Sigmoid colon (tissue), 7 donors: Measurements from ENCODE around the gene BCAS1. TPM values are rescaled to one million over a fixed set of nuclear protein-coding genes. Genes with fewer than 3 reads are reported as not detected.

ENCODE experiments used
- DNase-seq: peaks from one replicate; pipeline ENCODE4 v3.0.0-alpha.2; 2019
- H3K27ac ChIP-seq, 4 donors: fragments of 200-600 bp; sonication (generic); one replicate each; pipeline ENCODE4 v1.5.1; 2016 to 2019; ENCODE audit warnings: mild to moderate bottlenecking in 1 of 4
- H3K27me3 ChIP-seq, 3 donors: fragments of 200-600 bp; sonication (generic); one replicate each; pipeline ENCODE4 v1.5.1; 2019; ENCODE audit warnings: mild to moderate bottlenecking in 1 of 3
- H3K36me3 ChIP-seq, 4 donors: fragments of 200-600 bp; sonication (generic); one replicate each; pipeline ENCODE4 v1.5.1; 2016 to 2019
- H3K4me1 ChIP-seq, 4 donors: fragments of 200-600 bp; sonication (generic); one replicate each; pipeline ENCODE4 v1.5.1; 2017 to 2019
- H3K4me3 ChIP-seq, 4 donors: fragments of 200-600 bp; sonication (generic); one replicate each; pipeline ENCODE4 v1.5.1; 2017 to 2019; ENCODE audit warnings: mild to moderate bottlenecking in 2 of 4, moderate library complexity in 1 of 4
- H3K9me3 ChIP-seq, 4 donors: fragments of 200-600 bp in 3 of 4; sonication (generic) in 3 of 4; one replicate each; pipeline versions ENCODE4 v1.5.1 to v1.6.1; 2013 to 2019
- CTCF ChIP-seq, 4 experiments: fragments of 450-650 bp in 3 of 4; fragments of 200-600 bp in 1 of 4; IDR thresholded peaks; one replicate each; pipeline ENCODE4 v1.5.1; 2016 to 2019; ENCODE audit warnings: antibody characterized with exemption in 4 of 4, mild to moderate bottlenecking in 3 of 4, moderate library complexity in 2 of 4
- EP300 ChIP-seq, 4 donors: sonication (generic); formaldehyde crosslinking; IDR thresholded peaks; one replicate each; pipeline ENCODE4 v1.6.1; 2017; ENCODE audit warnings: antibody characterized with exemption in 4 of 4
- POLR2A ChIP-seq, 2 donors: fragments of 450-650 bp; IDR thresholded peaks; one replicate each; pipeline ENCODE4 v1.6.1; 2016; ENCODE audit warnings: antibody characterized with exemption in 2 of 2, mild to moderate bottlenecking in 2 of 2, moderate library complexity in 2 of 2
- POLR2AphosphoS5 ChIP-seq, 4 donors: sonication (generic); formaldehyde crosslinking; IDR thresholded peaks; one replicate each; pipeline ENCODE4 v1.6.1; 2017; ENCODE audit warnings: antibody characterized with exemption in 4 of 4
- WGBS, 2 donors: extraction: QIAGEN DNeasy Blood & Tissue Kit; methylation state at CpG; one replicate each; pipeline ENCODE4 v1.1.7; 2013; 5-methylcytosine and 5-hydroxymethylcytosine counted together
- intact Hi-C: fragments of 100-400 bp; cut with DNase I; formaldehyde crosslinking; loops from one replicate; pipeline ENCODE4 v1.15.1; 2023
- polyA plus RNA-seq, 3 donors: library from polyadenylated mRNA; stranded (reverse); fragments of 200-250 nt; gene quantifications; one replicate each; pipeline ENCODE4 v1.2.3, GENCODE V29; 2013
- total RNA-seq, 4 donors: library from RNA; depleted of rRNA; stranded (reverse); fragments of >200 nt; gene quantifications; one replicate each; pipeline ENCODE4 v1.1.0, GENCODE V29; 2016
- donor health status: healthy with polysubstance abuse.
- donor health status: Bipolar disorder and iron deficiency.
- donor health status: healthy.

BCAS1 gene
- total and polyA plus RNA-seq, 7 donors, result 0.71 to 198 (median 35.4) TPM; not detected in 2

GRCh38 chr20:53972179-53972578, 98.2 kb downstream of the BCAS1 start:
- Histone ChIP-seq H3K4me1 (no peaks in the 10 kb centered on the region), H3K9me3 (no peaks in the 10 kb centered on the region), H3K4me3 (no peak overlapping the region), H3K27ac (no peak overlapping the region), H3K36me3 (no peaks in the 10 kb centered on the region), H3K27me3 (no peaks in the 10 kb centered on the region)
- DNase-seq, result no peak
- no peak for TF ChIP-seq POLR2AphosphoS5 (IDR thresholded peaks at IDR 0.05)
- no peak for TF ChIP-seq EP300 (IDR thresholded peaks at IDR 0.05)
- no peak for TF ChIP-seq POLR2A (IDR thresholded peaks at IDR 0.05)
- no peak for TF ChIP-seq CTCF (IDR thresholded peaks at IDR 0.05)
- WGBS, 2 donors, result 95% methylated on average over 1 of the region's 1 CpG
- intact Hi-C loops, result no loop called here

- H3K4me3 ChIP-seq, result no peak overlapping the region
- intact Hi-C loops, result no loop called here
- WGBS, 2 donors, result 71 to 95% methylated on average over 3 of the region's 3 CpGs
These were observed 99.2 kb downstream of the BCAS1 start for GRCh38 chr20:53971096-53971683.

GRCh38 chr20:53970232-53970631, 100.2 kb downstream of the BCAS1 start:
- no peak for DNase-seq
- Histone ChIP-seq H3K27me3 (no peaks in the 10 kb centered on the region), H3K4me1 (no peaks in the 10 kb centered on the region), H3K36me3 (no peaks in the 10 kb centered on the region), H3K9me3 (no peaks in the 10 kb centered on the region), H3K4me3 (no peak overlapping the region), H3K27ac (no peak overlapping the region)
- intact Hi-C loops, result no loop called here
- WGBS, 2 donors, result 95 to 99% methylated on average over 2 of the region's 2 CpGs
- TF ChIP-seq EP300 (IDR thresholded peaks at IDR 0.05) (no peak), POLR2A (IDR thresholded peaks at IDR 0.05) (no peak), POLR2AphosphoS5 (IDR thresholded peaks at IDR 0.05) (no peak)

More at GRCh38 chr20:53971096-53971683, 99.2 kb downstream of the BCAS1 start:
- no peak overlapping the region for H3K27ac ChIP-seq
- H3K27me3 ChIP-seq, result no peaks in the 10 kb centered on the region
- H3K36me3 ChIP-seq, result no peaks in the 10 kb centered on the region
- H3K9me3 ChIP-seq, result no peaks in the 10 kb centered on the region
- no peak for DNase-seq
- H3K4me1 ChIP-seq, result no peaks in the 10 kb centered on the region
- TF ChIP-seq CTCF (IDR thresholded peaks at IDR 0.05), result no peak

- no peak for TF ChIP-seq CTCF (IDR thresholded peaks at IDR 0.05)
- no peak for TF ChIP-seq POLR2A (IDR thresholded peaks at IDR 0.05)
- no peak for TF ChIP-seq EP300 (IDR thresholded peaks at IDR 0.05)
- TF ChIP-seq POLR2AphosphoS5 (IDR thresholded peaks at IDR 0.05), result no peak
These were observed 102.9 kb downstream of the BCAS1 start for GRCh38 chr20:53967527-53967926.

GRCh38 chr20:53966774-53967398, 103.5 kb downstream of the BCAS1 start:
- Histone ChIP-seq H3K4me1 (no peaks in the 10 kb centered on the region), H3K27me3 (no peaks in the 10 kb centered on the region), H3K36me3 (no peaks in the 10 kb centered on the region), H3K9me3 (no peaks in the 10 kb centered on the region), H3K4me3 (no peak overlapping the region), H3K27ac (no peak overlapping the region)
- TF ChIP-seq POLR2A (IDR thresholded peaks at IDR 0.05) (peak in 1 of 2 donors; percentile 5), CTCF (IDR thresholded peaks at IDR 0.05) (no peak), EP300 (IDR thresholded peaks at IDR 0.05) (no peak)
- WGBS, 2 donors, result 92 to 94% methylated on average over 5 of the region's 5 CpGs
- intact Hi-C loops, result no loop called here
- no peak for DNase-seq

More at GRCh38 chr20:53967527-53967926, 102.9 kb downstream of the BCAS1 start:
- H3K4me3 ChIP-seq, result no peak overlapping the region
- intact Hi-C loops, result no loop called here
- no peaks in the 10 kb centered on the region for H3K36me3 ChIP-seq
- no peaks in the 10 kb centered on the region for H3K27me3 ChIP-seq
- no peaks in the 10 kb centered on the region for H3K9me3 ChIP-seq
- H3K27ac ChIP-seq, result no peak overlapping the region
- no peak for DNase-seq
- WGBS, 2 donors, result 96% methylated on average over 5 of the region's 5 CpGs
- H3K4me1 ChIP-seq, result no peaks in the 10 kb centered on the region
